Measurements from ENCODE around the gene PTPRK. TPM values are rescaled to one million over a fixed set of nuclear protein-coding genes. Genes with fewer than 3 reads are reported as not detected.

Gene PTPRK
- total RNA-seq, 4 donors from 2014 or later, result 20.0 to 64.2 (median 36.6) TPM

DNA sequence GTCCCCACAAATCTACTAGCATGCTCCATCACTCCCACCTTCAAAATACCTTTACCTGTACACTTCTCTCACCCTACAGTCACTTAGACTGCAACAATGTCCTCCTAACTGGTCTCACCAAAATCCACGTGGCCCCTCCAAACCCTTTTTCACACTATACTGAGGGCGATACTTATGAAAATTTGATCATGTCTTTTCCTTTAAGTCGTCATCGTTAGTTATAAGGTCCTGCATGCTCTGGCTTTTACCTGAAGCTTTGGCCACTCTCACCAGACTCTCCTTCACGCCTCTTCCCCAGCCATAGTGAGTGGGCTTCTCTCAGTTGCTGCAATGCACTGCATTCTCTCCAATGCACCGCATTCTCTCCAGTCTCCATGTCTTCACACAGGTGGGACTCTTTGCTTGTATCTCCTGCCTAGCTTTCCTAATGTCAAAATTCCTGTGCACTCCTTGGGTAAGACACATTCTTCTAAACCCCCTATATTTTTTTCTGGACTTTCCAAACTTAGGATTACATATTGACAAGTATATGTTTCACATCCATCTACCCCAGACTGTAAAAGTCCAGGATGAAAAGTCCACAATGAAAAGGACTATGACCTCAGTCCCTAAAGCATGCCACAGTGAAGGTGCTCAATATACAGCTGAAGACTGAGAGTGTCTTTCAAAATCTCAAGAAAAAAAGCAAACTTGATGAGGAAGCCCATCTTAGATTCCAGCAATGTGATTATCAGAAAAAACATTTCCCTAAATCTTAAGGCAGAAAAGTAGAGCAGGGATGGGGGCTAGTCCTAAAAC lies 24.7 kb downstream of the PTPRK start:
- DNase-seq, result no peak
- H3K4me3 ChIP-seq, result no peak overlapping the region
- H3K4me1 ChIP-seq, result no peaks in the 10 kb centered on the region

DNA sequence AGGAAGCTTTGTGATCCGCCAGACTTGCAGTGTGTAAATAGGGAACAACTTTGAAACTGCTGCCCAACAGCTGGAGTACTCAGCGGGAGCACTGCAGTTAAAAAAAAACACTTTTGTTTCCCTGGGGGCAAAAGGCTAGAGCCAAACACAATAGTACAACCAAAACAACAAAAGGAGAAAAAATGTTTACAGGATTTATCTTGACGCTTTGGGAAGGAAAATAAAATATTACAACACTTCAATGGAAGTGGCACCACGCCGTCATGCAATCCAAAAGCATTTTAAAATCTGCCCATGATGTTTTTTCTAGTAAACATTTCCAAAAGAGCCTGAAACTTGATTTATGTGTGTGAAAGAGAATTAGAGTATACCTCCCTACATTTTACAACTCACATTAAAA lies 26.0 kb downstream of the PTPRK start:
- Histone ChIP-seq H3K27me3 (no peaks in the 10 kb centered on the region), H3K27ac (no peak overlapping the region), H3K9me3 (no peaks in the 10 kb centered on the region), H3K4me1 (no peaks in the 10 kb centered on the region), H3K36me3 (no peaks in the 10 kb centered on the region), H3K4me3 (no peak overlapping the region)
- no peak for DNase-seq
- intact Hi-C loops (cut with DNase I; ENCODE audit: low total_unique reads), result no loop called here
- no peak for TF ChIP-seq POLR2A (IDR thresholded peaks at IDR 0.05)
- TF ChIP-seq, protein P1, sequence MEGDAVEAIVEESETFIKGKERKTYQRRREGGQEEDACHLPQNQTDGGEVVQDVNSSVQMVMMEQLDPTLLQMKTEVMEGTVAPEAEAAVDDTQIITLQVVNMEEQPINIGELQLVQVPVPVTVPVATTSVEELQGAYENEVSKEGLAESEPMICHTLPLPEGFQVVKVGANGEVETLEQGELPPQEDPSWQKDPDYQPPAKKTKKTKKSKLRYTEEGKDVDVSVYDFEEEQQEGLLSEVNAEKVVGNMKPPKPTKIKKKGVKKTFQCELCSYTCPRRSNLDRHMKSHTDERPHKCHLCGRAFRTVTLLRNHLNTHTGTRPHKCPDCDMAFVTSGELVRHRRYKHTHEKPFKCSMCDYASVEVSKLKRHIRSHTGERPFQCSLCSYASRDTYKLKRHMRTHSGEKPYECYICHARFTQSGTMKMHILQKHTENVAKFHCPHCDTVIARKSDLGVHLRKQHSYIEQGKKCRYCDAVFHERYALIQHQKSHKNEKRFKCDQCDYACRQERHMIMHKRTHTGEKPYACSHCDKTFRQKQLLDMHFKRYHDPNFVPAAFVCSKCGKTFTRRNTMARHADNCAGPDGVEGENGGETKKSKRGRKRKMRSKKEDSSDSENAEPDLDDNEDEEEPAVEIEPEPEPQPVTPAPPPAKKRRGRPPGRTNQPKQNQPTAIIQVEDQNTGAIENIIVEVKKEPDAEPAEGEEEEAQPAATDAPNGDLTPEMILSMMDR (IDR thresholded peaks at IDR 0.05), result no peak

More for the DNA sequence above, 24.7 kb downstream of the PTPRK start:
- Histone ChIP-seq H3K27ac (no peak overlapping the region), H3K9me3 (no peaks in the 10 kb centered on the region), H3K27me3 (no peaks in the 10 kb centered on the region), H3K36me3 (no peaks in the 10 kb centered on the region)
- intact Hi-C loops (cut with DNase I; ENCODE audit: low total_unique reads), result no loop called here
- TF ChIP-seq POLR2A (IDR thresholded peaks at IDR 0.05), result no peak
- TF ChIP-seq, protein P1 (IDR thresholded peaks at IDR 0.05), result no peak

DNA sequence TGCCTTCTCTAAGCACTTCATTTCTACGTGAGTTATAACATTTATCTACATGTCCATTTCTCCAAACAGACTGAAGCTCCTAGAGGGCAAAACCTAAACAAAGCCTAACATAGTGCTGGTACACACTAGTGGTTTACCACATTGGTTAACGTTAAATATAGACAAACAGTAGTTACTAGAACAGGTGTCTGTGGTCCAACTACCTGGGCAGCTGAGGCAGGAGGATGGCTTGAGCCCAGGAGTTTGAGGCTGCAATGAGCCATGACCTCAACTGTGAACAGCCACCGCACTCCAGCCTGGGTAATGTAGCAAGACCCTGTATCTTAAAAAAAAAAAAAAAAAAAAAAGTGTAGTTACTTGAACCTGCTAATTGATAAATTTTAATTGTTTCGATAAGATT lies 26.5 kb downstream of the PTPRK start:
- Histone ChIP-seq H3K36me3 (no peaks in the 10 kb centered on the region), H3K4me3 (no peak overlapping the region), H3K27ac (no peak overlapping the region), H3K27me3 (no peaks in the 10 kb centered on the region), H3K9me3 (no peaks in the 10 kb centered on the region), H3K4me1 (no peaks in the 10 kb centered on the region)
- TF ChIP-seq POLR2A (IDR thresholded peaks at IDR 0.05), result no peak
- TF ChIP-seq, protein P1 (IDR thresholded peaks at IDR 0.05), result no peak
- intact Hi-C loops (cut with DNase I; ENCODE audit: low total_unique reads), result no loop called here
- DNase-seq, result no peak

DNA sequence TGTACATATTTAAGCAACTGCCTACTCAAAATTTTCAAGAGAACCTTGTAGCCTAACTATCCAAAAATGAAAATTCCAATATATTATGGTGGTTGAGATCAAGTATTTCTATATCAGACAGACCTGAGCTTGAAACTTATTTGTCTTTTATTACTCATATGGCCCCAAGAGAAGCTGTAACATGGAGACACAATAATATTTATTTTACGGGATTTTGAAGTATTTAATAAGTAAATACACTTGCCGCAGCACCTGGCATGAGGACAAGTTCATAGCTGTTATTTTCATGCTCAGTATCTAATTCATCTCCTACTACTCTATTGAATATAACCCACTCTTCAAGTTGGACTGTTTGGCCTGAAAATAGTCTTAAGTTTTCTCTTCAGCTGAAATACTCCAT lies 28.0 kb downstream of the PTPRK start:
- no peak overlapping the region for H3K4me3 ChIP-seq
- peak overlapping the region; percentile 60 to 76 for H3K27ac ChIP-seq
- no peaks in the 10 kb centered on the region for H3K27me3 ChIP-seq

More for the DNA sequence above, 28.0 kb downstream of the PTPRK start:
- H3K9me3 ChIP-seq, result no peaks in the 10 kb centered on the region
- DNase-seq, result no peak
- no peak for TF ChIP-seq POLR2A (IDR thresholded peaks at IDR 0.05)
- TF ChIP-seq, protein P1 (IDR thresholded peaks at IDR 0.05), result no peak
- intact Hi-C loops (cut with DNase I; ENCODE audit: low total_unique reads), result no loop called here
- no peaks in the 10 kb centered on the region for H3K4me1 ChIP-seq
- H3K36me3 ChIP-seq, result no peaks in the 10 kb centered on the region
